ENCODE measurements around the gene UQCRC2. TPM values are rescaled to one million over a fixed set of nuclear protein-coding genes. Genes with fewer than 3 reads are reported as not detected.

Gene UQCRC2
- 265 and 280 TPM in 2 replicates for total RNA-seq

DNA sequence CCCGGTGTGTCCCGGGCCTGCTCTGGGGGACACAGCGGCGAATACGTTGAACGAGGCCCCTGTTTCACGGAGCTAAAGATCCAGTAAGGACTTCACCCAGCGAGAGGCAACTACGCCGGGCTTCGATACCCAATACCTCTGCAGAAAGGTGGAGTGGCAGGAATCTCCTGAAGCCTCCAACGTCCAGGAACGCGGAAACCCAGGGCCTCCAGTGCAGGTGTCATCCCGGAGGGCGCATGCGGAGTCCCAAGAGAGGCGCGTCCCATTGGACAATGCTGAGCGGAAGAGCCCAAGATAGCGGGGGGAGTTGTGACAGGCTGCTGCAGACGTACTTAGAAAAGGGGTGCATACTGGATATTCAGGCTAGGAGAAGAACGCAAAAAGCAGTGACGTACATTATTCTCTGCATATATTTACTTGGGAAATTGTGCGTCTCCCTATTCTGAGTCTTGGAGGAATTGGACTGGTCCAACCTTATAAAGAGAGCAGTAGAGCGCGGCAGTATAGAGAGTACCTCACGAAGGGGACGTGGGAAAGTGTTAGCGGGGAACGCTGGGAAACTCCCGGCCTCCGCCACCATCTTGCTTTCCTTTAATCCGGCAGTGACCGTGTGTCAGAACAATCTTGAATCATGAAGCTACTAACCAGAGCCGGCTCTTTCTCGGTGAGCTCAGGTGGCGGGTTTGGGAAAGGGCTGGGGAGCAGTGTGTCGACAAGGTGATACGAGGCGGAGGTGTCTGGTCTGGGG, at the start of gene UQCRC2:
Gene UQCRC2, plus strand, starts transcription at position 569 of the 748 bp plus-strand sequence. Its CDS starts 63 bp downstream, at position 632.

GRCh38 chr16:22007509-22008214, 54.5 kb downstream of the UQCRC2 start, which contains the start of gene MOSMO:
Gene MOSMO, plus strand, starts transcription at chr16:22008111. Its CDS starts 191 bp downstream, at chr16:22008302.

Other genes with a start within 250 kb of the UQCRC2 start
- gene NPIPB4, start 95.6 kb upstream of the UQCRC2 start, total RNA-seq = 15.8 and 21.1 TPM in 2 replicates
- not detected in 2 replicates for gene PDZD9, start 47.8 kb downstream of the UQCRC2 start, total RNA-seq
- gene MOSMO, start 54.8 kb downstream of the UQCRC2 start, total RNA-seq = 18.8 and 20.7 TPM in 2 replicates
- under 0.01 and 0.15 TPM in 2 replicates for gene VWA3A, start 139.2 kb downstream of the UQCRC2 start, total RNA-seq
- not detected in 2 replicates for gene SDR42E2, start 209.1 kb downstream of the UQCRC2 start, total RNA-seq